WI38 (cell line): ENCODE results near the gene ATG4D.

Source experiments
- H3K4me3 ChIP-seq: 2 replicates; pipeline ENCODE4 v1.5.1; 2011; ENCODE audit warnings: low read depth, mild to moderate bottlenecking, control low read depth, low read length
- TF ChIP-seq, protein P1 (sequence below): IDR thresholded peaks from 2 replicates; pipeline ENCODE4 v1.5.1; 2012; ENCODE audit warnings: low read depth, mild to moderate bottlenecking, control low read depth, low read length

Gene ATG4D

DNA sequence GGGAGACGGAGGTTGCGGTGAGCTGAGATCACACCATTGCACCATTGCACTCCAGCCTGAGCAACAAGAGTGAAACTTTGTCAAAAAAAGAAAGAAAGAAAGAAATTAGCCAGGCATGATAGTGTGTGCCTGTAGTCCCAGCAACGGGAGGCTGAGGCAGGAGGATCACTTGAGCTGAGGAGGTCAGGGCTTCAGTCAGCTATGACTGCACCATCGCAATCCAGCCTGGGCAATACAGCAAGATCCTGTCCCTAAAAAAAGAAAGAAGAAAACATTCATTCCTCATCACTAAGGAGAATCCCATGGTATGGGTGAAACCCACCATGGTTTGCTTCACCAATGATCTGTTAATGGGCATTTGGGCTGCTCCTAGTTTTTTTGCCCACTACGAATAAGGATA, 56.4 kb downstream of the ATG4D start:
- no peak overlapping the region for H3K4me3 ChIP-seq
- TF ChIP-seq, protein P1, sequence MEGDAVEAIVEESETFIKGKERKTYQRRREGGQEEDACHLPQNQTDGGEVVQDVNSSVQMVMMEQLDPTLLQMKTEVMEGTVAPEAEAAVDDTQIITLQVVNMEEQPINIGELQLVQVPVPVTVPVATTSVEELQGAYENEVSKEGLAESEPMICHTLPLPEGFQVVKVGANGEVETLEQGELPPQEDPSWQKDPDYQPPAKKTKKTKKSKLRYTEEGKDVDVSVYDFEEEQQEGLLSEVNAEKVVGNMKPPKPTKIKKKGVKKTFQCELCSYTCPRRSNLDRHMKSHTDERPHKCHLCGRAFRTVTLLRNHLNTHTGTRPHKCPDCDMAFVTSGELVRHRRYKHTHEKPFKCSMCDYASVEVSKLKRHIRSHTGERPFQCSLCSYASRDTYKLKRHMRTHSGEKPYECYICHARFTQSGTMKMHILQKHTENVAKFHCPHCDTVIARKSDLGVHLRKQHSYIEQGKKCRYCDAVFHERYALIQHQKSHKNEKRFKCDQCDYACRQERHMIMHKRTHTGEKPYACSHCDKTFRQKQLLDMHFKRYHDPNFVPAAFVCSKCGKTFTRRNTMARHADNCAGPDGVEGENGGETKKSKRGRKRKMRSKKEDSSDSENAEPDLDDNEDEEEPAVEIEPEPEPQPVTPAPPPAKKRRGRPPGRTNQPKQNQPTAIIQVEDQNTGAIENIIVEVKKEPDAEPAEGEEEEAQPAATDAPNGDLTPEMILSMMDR = no peak

DNA sequence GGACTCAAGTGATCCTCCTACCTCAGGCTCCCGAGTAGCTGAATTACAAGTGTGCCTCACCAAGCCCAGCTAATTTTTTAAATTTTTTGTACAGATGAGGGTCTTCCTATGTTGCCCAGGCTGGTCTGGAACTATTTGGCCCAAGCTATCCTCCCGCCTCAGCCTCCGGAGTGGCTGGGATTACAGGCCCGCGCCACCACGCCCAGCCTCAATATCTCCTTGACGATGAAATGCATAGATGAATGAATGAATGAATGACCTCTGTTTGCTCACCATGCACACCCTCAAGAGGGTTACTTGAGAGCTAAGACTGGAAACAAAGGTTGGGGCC, 58.3 kb downstream of the ATG4D start:
- TF ChIP-seq, protein P1 = no peak
- H3K4me3 ChIP-seq = no peak overlapping the region

DNA sequence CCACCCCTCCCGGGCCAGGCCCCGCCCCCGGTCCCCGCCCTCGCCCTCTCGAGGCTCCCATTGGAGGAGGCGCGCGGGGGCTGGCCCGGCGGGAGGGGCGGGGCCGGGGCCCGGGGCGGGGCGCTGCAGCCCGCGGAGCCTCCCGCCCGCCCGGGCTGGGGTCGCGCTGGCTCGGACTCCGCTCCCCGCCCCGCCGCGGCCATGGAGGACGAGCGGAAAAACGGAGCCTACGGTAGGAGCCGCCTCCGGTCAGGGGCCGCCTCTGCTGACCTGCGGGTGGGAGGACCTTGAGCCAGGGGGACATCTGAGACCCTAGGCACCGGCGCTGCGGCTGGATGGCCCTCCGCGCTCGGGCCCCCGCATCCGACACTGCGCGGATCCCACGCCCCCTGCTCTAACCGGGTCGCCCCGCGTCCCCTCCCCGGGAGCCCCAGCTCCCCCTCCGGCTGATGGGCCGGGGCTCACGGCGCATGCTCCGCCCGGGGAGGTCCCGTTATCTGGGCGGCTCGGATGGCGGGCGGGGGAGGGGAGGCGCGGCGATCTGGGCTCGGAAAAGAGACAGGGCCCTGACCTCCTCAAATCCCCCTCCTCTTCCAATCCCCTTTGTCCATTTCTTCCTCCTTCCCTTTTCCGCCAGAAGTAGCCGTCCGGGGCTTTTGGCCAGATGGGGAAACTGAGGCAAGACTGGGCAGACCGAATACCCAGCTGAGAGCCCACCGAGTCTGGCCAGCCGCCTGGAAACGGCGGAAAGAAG, 58.8 kb downstream of the ATG4D start:
- peak overlapping the region; percentile 95 for H3K4me3 ChIP-seq
- TF ChIP-seq, protein P1 = no peak
